HG03064 (cell line): ENCODE results near the gene MCM9.
A peak's percentile ranks its signal among the peaks of the same experiment; 100 is the strongest.

Experiments used
- ATAC-seq: cut with Tn5 transposase; IDR thresholded peaks from one replicate; pipeline ENCODE4 v1.9.1; 2021; ENCODE audit warnings: low read depth; ENCODE audit not compliant: unreplicated experiment

MCM9 gene

DNA sequence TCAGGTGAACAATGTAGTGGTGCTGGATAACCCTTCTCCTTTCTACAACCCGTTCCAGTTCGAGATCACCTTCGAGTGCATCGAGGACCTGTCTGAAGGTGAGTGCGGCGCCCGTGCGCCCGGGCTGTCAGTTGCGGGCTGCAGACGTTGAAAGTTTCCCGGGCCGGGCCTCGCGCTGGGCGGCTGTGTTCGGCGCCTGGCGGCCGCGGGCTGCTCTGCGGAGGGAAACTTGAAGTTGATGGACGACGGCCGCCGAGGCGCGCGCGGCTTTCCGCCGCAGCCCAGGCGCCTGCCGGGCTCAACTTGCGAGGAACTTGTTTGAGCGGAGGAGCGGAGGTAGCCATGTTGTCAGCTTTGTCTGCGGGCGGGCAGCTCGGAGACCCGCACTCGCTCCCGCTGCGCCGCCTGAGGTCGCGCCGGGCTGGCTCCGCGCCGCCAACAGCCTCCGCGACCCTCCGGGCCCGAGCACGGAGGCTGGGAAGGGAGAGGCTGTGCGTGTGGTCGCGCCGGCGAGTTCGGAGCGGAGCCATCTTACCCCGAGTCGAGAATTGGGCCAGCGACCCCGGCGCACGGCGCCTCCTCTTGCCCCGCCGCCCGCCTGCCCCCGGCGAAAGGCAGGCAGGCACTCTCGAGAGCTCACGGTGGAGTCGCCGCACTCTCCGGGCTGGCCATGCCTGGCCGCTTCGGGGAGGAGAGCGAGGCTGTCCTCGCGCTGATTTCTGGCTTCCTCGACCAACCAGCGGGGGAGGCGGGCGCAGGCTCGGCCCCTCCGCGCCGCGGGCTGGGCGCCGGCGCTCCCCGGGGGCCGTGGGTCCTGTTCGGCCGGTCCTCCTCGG lies 40.3 kb downstream of the MCM9 start:
- ATAC-seq = peak; percentile 39

DNA sequence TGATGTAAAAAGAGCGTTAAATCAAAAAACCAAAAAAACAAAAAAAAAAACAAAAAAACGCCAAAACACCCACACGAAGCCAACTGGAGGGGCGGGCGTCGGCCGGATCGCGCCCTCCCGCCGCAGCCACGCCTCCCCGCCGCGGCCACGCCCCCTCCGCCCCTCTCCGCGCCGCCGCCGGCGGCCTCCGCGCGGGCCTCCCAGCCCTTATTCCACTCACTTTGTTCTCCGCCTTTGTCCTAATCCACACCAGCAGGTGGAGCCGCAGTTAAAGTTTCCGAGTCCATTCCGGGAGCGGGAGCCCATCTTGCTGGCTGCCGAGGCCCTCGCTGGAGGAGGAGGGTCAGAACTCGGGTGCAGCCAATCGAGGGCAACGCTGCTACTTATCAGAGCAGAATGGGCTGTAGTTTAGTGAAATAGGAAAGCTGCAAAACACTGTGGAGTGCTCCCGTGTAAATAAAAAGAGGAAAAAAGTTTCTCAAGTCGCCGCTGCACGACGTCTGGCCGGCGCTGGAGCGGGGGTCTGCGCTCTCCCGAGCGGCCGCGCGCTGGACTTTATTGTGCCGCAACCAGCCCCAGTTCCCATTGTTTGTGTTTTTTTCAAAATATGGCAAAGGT lies 41.0 kb downstream of the MCM9 start, which contains the start of gene ASF1A:
Gene ASF1A (plus strand): TSS at position 346 of the 618 bp plus-strand sequence. CDS start 262 bp downstream, at position 608.
- peak; percentile 61 for ATAC-seq

DNA sequence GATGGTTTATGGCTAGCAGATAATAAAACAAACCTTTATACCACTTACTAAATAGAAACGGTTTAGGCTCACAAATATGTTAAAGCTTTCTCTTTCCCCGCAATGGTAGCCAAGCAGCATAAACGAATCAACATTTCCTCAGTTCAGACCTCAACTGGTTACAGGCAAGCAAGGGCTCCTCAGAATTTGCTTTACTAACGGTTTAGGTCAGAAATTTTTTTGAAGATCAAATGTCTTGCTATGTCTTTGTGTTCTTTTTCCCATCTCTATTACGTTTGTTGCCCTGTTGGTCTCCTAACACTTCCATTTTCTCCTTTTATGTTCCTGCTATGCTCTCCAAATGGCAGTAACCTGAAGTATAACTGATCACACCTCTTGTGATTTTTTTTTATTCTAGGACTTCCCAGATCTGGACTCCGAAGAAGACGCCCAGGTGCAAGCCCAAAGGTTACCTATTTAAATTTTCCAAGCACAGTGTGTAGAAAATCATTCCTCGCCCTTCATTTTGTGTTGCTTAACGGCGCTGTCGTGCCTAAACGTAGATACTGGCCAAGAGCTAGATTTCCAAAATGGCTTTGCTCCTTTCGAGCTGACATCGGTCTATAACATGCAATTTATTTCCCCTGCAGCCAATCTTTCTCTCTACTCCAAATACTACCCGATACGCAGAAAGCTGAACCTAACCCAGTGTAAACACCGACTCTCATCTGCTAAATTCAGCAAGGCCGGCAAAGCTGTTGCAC lies 41.7 kb downstream of the MCM9 start:
- peak; percentile 15 for ATAC-seq

DNA sequence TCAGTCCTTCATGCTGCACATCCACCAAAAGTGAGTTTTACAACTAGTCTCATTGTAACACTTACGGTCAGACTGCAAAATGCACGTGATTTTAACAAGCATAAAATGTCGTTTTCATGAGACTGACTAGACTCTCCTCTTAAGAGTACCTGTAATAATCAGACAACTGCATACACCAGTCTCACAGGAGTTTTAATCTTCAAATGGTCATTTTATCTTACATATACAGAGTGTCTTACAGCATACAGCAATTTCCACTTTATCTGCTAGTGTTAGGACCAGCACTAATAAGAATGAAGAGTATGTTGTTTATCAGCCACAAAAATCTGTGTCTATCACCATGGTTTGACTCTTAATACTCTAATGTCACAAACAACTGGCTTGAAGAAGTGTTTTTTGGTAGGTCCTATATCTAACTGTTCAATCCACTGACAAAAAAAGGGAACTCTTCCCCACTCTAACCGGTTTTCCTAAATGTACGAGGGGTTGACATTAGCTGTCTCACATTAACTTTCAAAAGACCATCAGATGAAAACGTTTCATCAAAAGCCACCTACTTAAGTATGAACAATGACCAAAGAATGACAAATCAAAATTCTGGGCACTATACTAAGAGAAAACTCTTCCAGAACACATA lies 42.5 kb downstream of the MCM9 start:
- ATAC-seq = no peak

DNA sequence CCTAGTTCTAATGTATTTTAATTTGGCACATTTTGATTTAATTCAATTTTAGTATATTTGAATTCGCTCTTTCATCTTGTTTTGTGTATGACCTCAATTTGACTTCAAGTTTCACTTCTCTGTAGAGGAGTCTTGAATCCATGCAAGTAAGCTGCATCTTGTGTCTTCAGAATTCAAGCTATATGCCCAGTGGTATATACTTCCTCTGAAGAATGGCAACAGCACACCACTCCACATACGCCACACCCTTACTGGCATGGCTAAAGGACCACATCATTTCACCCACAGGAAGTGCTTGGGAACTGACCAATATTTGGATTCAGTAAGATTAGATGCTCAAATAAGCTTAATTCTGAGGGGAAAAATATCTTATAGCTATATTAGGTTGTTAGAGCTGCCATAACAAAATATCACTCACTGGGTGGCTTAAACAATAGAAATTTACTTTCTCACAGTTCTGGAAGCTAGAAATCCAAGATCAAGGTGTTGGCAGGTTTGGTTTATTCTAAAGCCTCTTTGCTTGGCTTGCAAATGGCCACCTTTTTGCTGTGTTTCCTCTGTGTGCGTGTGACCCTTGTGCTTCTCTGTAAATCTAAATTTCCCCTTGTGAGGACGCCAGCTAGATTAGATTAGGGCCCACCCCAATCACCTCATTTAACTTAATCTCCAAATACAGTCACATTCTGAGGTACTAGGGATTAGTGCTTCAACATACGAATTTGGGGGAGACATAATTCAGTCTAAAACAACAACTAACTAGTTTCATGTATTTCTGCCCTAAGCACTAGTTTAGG lies 43.8 kb downstream of the MCM9 start:
- ATAC-seq = no peak

DNA sequence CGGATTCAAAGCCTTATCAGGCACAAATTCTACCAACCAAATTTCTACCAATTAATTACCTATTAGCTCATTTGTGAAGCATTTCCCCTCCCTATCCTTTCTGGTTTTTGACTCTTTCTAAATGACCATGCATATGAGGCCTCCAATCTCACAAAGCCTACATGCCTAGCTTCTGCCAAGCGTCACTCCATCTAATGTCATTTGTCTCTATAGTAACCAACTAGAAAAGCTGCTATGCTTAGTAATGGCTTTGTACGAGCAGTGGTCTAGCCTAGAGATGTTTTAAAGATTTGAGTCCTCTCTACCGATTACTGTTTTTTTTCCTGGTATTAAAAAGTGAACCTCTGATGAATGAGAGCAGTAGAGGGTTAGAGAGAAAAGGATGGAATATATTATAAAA lies 45.8 kb downstream of the MCM9 start:
- ATAC-seq = no peak

DNA sequence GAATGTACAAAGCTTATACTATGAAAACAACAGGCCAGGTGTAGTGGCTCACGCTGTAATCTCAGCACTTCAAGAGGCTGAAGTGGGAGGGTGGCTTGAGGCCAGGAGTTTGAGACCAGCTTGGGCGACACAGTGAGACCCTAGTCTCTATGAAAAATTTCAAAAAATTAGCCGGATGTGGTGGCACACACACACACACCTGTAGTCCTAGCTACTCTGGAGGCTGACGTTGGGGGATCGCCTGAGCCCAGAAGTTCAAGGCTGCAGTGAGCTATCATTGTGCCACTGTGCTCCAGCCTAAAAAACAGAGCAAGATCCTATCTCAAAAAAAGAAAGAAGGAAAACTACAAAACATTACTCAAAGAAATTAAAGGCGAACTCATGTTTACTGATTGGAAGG lies 48.3 kb downstream of the MCM9 start:
- no peak for ATAC-seq

DNA sequence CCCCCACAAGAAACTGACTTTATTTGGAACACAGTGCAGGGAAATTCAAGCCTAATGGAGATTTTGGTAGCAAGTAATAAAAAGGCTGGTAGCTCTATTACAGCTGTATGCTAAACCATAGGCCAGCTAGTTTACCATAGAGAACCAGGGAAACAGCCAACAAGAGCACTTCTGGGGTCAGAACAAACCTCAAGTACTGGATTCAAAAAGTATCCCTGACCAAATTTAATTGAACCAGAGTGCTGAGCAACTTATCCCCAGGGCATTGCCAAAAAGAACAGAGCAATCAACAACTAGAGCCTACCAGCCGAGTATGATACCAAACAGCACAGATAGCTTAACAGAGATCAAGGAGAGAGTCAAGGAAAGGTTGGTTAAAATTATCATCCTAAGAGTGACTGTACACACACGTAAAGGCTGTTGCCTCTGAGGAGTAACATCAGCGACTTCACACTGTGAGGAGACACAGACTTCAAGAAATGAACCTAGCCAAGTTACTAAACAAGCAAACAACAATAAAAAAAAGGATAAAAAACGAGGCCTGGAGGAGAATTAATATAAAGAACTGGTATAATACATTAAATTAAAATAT lies 52.5 kb downstream of the MCM9 start:
- no peak for ATAC-seq

DNA sequence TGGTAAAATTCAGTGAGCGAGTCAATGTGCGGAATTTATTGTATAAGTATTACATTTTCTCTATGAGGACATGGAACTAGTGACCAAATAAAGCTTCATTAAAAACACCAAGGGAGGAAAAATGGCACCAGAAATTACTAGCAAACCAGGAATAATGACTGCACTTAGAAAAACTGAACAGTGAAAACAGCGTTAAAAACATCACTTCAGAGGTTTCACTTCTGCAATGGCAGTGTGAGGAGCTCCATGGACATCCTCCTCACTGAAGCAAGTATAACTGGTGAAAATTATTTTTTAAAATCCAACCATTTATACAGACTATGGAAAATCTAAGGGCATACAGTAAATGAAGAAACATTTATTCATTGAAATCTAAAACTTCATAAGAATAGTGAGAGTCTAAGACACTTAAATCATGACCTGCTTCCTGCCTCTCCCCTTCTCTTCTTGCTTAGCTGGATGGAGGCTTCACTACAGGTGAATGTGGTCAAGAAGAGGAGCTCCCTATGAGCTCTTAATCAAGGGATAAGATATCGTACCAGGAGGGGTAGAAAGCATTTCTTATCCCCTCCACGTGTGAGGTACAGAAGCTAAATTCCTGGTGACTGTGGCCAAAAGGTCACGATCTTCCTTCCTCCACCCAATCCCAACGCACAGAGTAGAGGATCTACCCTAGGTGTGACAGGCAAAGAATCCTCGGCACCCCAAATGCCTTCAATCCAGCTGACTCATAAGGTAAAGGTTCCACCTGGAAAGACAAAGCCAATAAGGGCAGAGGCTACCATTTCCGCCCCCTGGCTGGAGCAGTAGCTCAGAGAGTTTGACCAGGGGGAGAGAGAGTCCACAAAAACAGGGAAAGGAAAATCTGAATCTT lies 53.3 kb downstream of the MCM9 start:
- ATAC-seq = peak; percentile 87

DNA sequence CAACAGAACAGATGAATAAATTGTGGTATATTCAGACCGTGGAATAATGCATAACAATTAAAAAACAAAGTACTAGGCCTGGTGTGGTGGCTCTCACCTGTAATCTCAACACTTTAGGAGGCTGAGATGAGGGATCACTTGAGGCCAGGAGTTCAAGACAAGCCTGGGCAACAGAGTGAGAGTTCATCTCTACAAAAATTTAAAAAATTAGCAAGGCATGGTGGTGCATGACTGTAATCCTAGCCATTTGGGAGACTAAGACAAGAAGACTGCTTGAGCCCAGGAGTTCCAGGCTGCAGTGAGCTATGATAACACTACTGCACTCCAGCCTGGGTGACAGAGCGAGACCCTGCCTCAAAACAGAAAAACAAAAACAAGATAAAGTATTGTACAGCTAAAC lies 57.2 kb downstream of the MCM9 start:
- ATAC-seq = no peak

DNA sequence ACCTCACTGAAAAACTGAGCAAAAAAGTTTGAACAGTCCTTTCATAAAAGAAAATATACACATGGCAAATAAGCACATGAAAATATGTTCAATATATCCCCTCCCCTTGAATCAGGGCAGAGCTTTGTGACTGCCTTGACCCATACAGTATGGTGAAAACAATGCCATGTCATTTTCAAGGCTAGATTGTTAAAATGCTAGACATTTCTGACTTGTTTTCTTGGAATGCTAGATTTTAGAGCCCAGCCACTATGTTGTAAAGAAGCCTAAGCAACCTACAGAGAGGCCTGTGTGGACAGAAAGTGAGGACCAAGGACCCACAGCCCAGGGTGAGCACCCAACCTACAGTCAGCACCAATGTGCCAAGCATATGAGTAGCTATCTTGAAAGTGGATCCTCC lies 58.1 kb downstream of the MCM9 start:
- no peak for ATAC-seq

DNA sequence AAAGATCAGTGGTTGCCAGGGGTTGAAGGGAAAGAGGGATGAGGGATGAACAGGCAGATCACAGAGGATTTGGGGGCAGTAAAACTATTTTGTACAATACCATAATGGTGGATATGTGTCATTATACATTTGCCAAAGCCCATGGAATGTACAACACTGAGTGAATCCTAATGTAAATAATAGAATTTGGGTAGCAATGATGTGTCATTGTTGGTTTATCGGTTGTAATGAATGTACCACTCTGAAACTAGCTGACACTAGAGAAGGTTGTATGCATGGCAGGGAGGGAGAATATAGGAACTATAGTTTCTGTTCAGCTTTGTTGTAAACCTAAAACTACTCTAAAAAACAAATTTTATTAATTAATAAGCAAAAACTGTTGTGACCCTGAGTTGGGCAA lies 58.8 kb downstream of the MCM9 start:
- ATAC-seq = no peak

DNA sequence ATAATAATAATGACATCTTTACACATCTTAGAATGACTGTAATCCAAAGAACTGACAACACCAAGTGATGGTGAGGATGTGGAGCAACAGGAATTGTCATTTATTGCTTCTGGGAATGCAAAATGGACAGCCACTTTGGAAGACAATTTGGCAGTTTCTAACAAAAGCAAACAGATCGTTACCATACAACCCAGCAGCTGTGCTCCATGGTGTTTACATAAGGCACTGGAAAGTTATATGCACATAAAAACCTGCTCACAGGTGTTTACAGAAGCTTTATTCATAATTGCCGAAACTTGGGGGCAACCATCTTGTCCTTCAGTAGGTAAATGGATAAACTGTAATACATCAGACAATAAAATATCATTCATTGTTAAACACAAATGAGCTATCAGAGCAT lies 59.3 kb downstream of the MCM9 start:
- no peak for ATAC-seq

DNA sequence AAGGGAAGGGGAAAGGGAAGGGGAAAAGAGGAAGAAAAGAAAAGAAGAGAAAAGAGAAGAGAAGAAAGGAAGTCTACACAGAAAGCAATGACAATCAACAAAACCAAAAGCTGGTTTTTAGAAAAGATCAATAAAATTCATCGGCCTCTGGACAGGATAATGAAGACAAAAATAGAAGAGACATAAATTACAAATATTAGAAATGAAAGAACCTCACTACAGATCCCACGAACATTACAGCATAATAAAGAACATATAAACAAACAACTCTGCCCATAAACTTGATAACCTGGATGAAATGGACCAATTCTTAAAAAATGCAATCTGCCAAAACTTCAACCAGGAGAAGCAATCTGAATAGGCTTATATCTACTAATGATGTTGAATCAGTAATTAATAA lies 61.7 kb downstream of the MCM9 start:
- no peak for ATAC-seq

DNA sequence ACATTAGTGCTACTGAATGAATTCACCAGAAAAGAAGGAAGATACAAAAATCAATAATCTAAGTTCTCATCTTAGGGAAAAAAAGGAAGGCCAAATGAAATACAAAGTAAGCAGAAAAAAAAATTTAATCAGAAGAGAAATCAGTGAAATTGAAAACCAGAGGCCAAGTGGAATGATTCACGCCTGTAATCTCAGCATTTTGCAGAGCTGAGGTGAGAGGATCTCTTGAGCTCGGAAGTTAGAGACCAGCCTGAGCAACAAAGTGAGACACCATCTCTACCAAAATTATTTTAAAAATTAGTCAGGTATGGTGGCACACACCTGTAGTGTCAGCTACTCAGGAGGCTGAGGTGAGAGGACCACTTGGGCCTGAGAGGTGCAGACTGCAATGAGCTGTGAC lies 62.2 kb downstream of the MCM9 start:
- ATAC-seq = no peak

DNA sequence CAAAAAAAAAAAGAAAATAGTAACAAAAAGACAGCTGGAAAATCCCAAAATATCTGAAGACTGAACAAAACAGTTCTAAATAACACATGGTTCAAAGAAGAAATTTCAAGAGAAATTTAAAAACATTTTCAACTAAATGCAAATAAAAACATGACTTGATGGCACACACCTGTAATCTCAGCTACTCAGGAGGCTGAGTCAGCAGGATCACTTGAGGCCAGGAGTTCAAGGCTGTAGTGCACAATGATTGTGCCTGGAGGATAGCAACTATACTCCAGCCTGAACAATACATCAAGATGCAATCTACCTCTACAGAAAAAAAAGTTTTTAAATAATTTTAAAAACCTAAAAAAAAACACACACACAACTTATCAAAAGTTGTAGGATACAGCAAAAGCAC lies 62.6 kb downstream of the MCM9 start:
- no peak for ATAC-seq

DNA sequence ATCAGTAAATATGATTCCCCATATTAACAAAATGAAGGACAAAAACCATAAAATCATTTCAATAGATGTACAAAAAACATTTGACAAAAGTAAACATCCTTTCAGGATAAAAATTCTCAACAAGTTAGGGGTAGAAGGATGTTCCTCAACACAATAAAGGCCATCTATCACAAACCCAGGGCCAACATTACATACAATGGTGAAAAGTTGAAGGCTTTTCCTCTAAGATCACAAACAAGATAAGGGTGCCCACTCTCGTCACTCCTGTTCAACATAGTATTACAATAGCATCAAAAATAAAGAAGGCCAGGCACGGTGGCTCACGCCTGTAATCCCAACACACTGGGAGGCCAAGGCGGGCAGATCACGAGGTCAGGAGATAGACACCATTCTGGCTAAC lies 63.6 kb downstream of the MCM9 start:
- ATAC-seq = no peak

DNA sequence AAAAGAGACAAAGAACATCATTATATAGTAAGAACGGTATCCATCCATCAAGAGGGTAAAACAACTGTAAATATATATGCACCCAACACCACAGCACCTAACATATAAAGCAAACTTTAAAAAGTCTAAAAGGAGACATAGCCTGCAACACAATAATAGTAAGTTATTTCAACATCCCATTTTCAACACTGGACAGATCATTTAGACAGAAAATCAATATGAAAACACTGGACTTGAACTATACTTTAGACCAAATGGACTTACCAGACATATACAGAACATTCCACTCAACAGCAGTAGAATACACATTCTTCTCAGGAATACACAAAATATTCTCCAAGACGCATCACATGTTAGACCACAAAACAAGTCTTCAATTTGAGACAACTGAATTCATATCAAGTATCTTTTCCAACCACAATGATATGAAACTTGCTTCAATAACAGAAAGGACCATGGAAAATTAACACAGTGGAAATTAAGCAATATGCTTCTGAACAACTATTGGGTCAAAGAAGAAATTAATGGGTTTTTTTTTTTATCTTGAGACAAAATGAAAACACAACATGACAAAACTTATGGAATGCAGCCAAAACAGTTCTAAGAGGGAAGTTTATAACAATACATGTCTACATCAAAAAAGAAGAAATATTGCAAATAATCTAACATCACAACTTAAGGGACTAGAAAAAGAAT lies 64.9 kb downstream of the MCM9 start:
- ATAC-seq = no peak
